Measurements from ENCODE around the gene SLC25A30.

SLC25A30 gene

GRCh38 chr13:45416516-45417128 lies 1.6 kb downstream of the SLC25A30 start:
- H4K91ac ChIP-seq (ENCODE audit: low read depth, low read length), result no peak overlapping the region
- no peak overlapping the region for H3K27ac ChIP-seq (ENCODE audit: low read depth, low read length)
- H2AK5ac ChIP-seq (ENCODE audit: low read length), result no peak overlapping the region
- WGBS (ENCODE audit: extremely low coverage, insufficient coverage, insufficient read length), result no CpG with 5 or more reads among the region's 10 CpGs
- DNase-seq, result no peak
- H3K14ac ChIP-seq (ENCODE audit: low read length), result no peak overlapping the region
- H2AFZ ChIP-seq (ENCODE audit: insufficient read depth, low read length, poor library complexity), result no peak overlapping the region
- no peak overlapping the region for H3K18ac ChIP-seq (ENCODE audit: low read length)
- H3K4me1 ChIP-seq (ENCODE audit: control insufficient read depth in 1 of 2, insufficient read depth in 2 of 2, low read length in 2 of 2), result peaks cover 0 to 3% of the 10 kb centered on the region in 2 experiments
- H3K79me2 ChIP-seq (ENCODE audit: control insufficient read depth, insufficient read depth, low read length, poor library complexity), result peaks cover 5% of the 10 kb centered on the region
- no peaks in the 10 kb centered on the region for H3K36me3 ChIP-seq (ENCODE audit: control insufficient read depth in 1 of 2, insufficient read depth in 2 of 2, low read length in 2 of 2)
- H3K9me3 ChIP-seq (ENCODE audit: insufficient read depth, low read depth, low read length), result no peaks in the 10 kb centered on the region
- H3K4me3 ChIP-seq (ENCODE audit: low read depth, low read length), result no peak overlapping the region
- H2BK5ac ChIP-seq (ENCODE audit: low read depth, low read length, poor library complexity), result no peak overlapping the region
- H4K12ac ChIP-seq (ENCODE audit: low read depth, low read length), result no peak overlapping the region
- no peaks in the 10 kb centered on the region for H3K27me3 ChIP-seq (ENCODE audit: insufficient read depth, low read length)
- no peak overlapping the region for H3K4me2 ChIP-seq (ENCODE audit: low read length)
- H3K9ac ChIP-seq (ENCODE audit: low read length), result no peak overlapping the region
- H2BK12ac ChIP-seq (ENCODE audit: low read length), result no peak overlapping the region
- no peak overlapping the region for H3K23ac ChIP-seq (ENCODE audit: low read length)
- no peak overlapping the region for H3K4ac ChIP-seq (ENCODE audit: low read depth, low read length)
- no peak overlapping the region for H2BK120ac ChIP-seq (ENCODE audit: insufficient read depth, low read length, poor library complexity)
- no peak overlapping the region for H4K8ac ChIP-seq (ENCODE audit: low read depth, low read length)
- peaks cover 4% of the 10 kb centered on the region for H3K79me1 ChIP-seq (ENCODE audit: low read length)

GRCh38 chr13:45415112-45415511 lies 3.1 kb downstream of the SLC25A30 start:
- no peak for DNase-seq
- H4K8ac ChIP-seq (ENCODE audit: low read depth, low read length), result no peak overlapping the region
- H2BK5ac ChIP-seq (ENCODE audit: low read depth, low read length, poor library complexity), result no peak overlapping the region
- no peak overlapping the region for H3K14ac ChIP-seq (ENCODE audit: low read length)
- H2BK12ac ChIP-seq (ENCODE audit: low read length), result no peak overlapping the region
- H3K4me3 ChIP-seq (ENCODE audit: low read depth, low read length), result no peak overlapping the region
- H3K27me3 ChIP-seq (ENCODE audit: insufficient read depth, low read length), result no peaks in the 10 kb centered on the region
- H4K12ac ChIP-seq (ENCODE audit: low read depth, low read length), result no peak overlapping the region
- H3K18ac ChIP-seq (ENCODE audit: low read length), result no peak overlapping the region
- no peaks in the 10 kb centered on the region for H3K36me3 ChIP-seq (ENCODE audit: control insufficient read depth in 1 of 2, insufficient read depth in 2 of 2, low read length in 2 of 2)
- WGBS (ENCODE audit: extremely low coverage, insufficient coverage, insufficient read length), result no CpG with 5 or more reads among the region's 1 CpG
- peaks cover 4% of the 10 kb centered on the region for H3K79me1 ChIP-seq (ENCODE audit: low read length)
- no peak overlapping the region for H3K4ac ChIP-seq (ENCODE audit: low read depth, low read length)
- no peak overlapping the region for H2BK120ac ChIP-seq (ENCODE audit: insufficient read depth, low read length, poor library complexity)
- peaks cover 2 to 3% of the 10 kb centered on the region in 2 experiments for H3K4me1 ChIP-seq (ENCODE audit: control insufficient read depth in 1 of 2, insufficient read depth in 2 of 2, low read length in 2 of 2)
- H3K79me2 ChIP-seq (ENCODE audit: control insufficient read depth, insufficient read depth, low read length, poor library complexity), result peaks cover 5% of the 10 kb centered on the region
- H2AFZ ChIP-seq (ENCODE audit: insufficient read depth, low read length, poor library complexity), result no peak overlapping the region
- no peak overlapping the region for H3K23ac ChIP-seq (ENCODE audit: low read length)
- H3K4me2 ChIP-seq (ENCODE audit: low read length), result peak overlapping the region; percentile 22
- H3K9me3 ChIP-seq (ENCODE audit: insufficient read depth, low read depth, low read length), result no peaks in the 10 kb centered on the region
- no peak overlapping the region for H2AK5ac ChIP-seq (ENCODE audit: low read length)
- no peak overlapping the region for H3K9ac ChIP-seq (ENCODE audit: low read length)
- no peak overlapping the region for H3K27ac ChIP-seq (ENCODE audit: low read depth, low read length)
- H4K91ac ChIP-seq (ENCODE audit: low read depth, low read length), result no peak overlapping the region

- Histone ChIP-seq H3K36me3 (ENCODE audit: control insufficient read depth in 1 of 2, insufficient read depth in 2 of 2, low read length in 2 of 2) (peaks cover 0 to 2% of the 10 kb centered on the region in 2 experiments), H2BK12ac (ENCODE audit: low read length) (no peak overlapping the region), H3K27me3 (ENCODE audit: insufficient read depth, low read length) (no peaks in the 10 kb centered on the region), H3K9ac (ENCODE audit: low read length) (no peak overlapping the region), H4K8ac (ENCODE audit: low read depth, low read length) (no peak overlapping the region), H2BK5ac (ENCODE audit: low read depth, low read length, poor library complexity) (no peak overlapping the region), H3K79me2 (ENCODE audit: control insufficient read depth, insufficient read depth, low read length, poor library complexity) (peaks cover 5% of the 10 kb centered on the region), H3K4me3 (ENCODE audit: low read depth, low read length) (no peak overlapping the region), H2BK120ac (ENCODE audit: insufficient read depth, low read length, poor library complexity) (no peak overlapping the region), H3K9me3 (ENCODE audit: insufficient read depth, low read depth, low read length) (no peaks in the 10 kb centered on the region), H3K79me1 (ENCODE audit: low read length) (peaks cover 4% of the 10 kb centered on the region), H3K4ac (ENCODE audit: low read depth, low read length) (no peak overlapping the region), H3K27ac (ENCODE audit: low read depth, low read length) (no peak overlapping the region), H3K23ac (ENCODE audit: low read length) (no peak overlapping the region), H4K12ac (ENCODE audit: low read depth, low read length) (no peak overlapping the region), H2AFZ (ENCODE audit: insufficient read depth, low read length, poor library complexity) (no peak overlapping the region), H3K18ac (ENCODE audit: low read length) (no peak overlapping the region), H2AK5ac (ENCODE audit: low read length) (no peak overlapping the region), H4K91ac (ENCODE audit: low read depth, low read length) (no peak overlapping the region), H3K14ac (ENCODE audit: low read length) (no peak overlapping the region), H3K4me2 (ENCODE audit: low read length) (no peak overlapping the region), H3K4me1 (ENCODE audit: control insufficient read depth in 1 of 2, insufficient read depth in 2 of 2, low read length in 2 of 2) (peaks cover 2 to 3% of the 10 kb centered on the region in 2 experiments)
- no peak for DNase-seq
- no CpG with 5 or more reads among the region's 4 CpGs for WGBS (ENCODE audit: extremely low coverage, insufficient coverage, insufficient read length)
Measured at GRCh38 chr13:45413826-45414307, 4.3 kb downstream of the SLC25A30 start.

- no peak overlapping the region for H2AFZ ChIP-seq (ENCODE audit: insufficient read depth, low read length, poor library complexity)
- H4K8ac ChIP-seq (ENCODE audit: low read depth, low read length), result no peak overlapping the region
- no peak overlapping the region for H3K23ac ChIP-seq (ENCODE audit: low read length)
- H3K79me2 ChIP-seq (ENCODE audit: control insufficient read depth, insufficient read depth, low read length, poor library complexity), result no peaks in the 10 kb centered on the region
- peaks cover 2 to 3% of the 10 kb centered on the region in 2 experiments for H3K4me1 ChIP-seq (ENCODE audit: control insufficient read depth in 1 of 2, insufficient read depth in 2 of 2, low read length in 2 of 2)
- no peak overlapping the region for H4K12ac ChIP-seq (ENCODE audit: low read depth, low read length)
- H2BK12ac ChIP-seq (ENCODE audit: low read length), result peak overlapping the region; percentile 52
- H3K79me1 ChIP-seq (ENCODE audit: low read length), result no peaks in the 10 kb centered on the region
- no peaks in the 10 kb centered on the region for H3K9me3 ChIP-seq (ENCODE audit: insufficient read depth, low read depth, low read length)
- H3K4me2 ChIP-seq (ENCODE audit: low read length), result no peak overlapping the region
- H3K14ac ChIP-seq (ENCODE audit: low read length), result no peak overlapping the region
- no peaks in the 10 kb centered on the region for H3K27me3 ChIP-seq (ENCODE audit: insufficient read depth, low read length)
- H3K27ac ChIP-seq (ENCODE audit: low read depth, low read length), result no peak overlapping the region
- no peak overlapping the region for H3K18ac ChIP-seq (ENCODE audit: low read length)
- H3K4ac ChIP-seq (ENCODE audit: low read depth, low read length), result no peak overlapping the region
- no peak overlapping the region for H3K9ac ChIP-seq (ENCODE audit: low read length)
- no peak for DNase-seq
- no peak overlapping the region for H4K91ac ChIP-seq (ENCODE audit: low read depth, low read length)
- no peak overlapping the region for H2AK5ac ChIP-seq (ENCODE audit: low read length)
- no peak overlapping the region for H3K4me3 ChIP-seq (ENCODE audit: low read depth, low read length)
- H2BK5ac ChIP-seq (ENCODE audit: low read depth, low read length, poor library complexity), result no peak overlapping the region
- no CpG with 5 or more reads among the region's 4 CpGs for WGBS (ENCODE audit: extremely low coverage, insufficient coverage, insufficient read length)
- no peak overlapping the region for H2BK120ac ChIP-seq (ENCODE audit: insufficient read depth, low read length, poor library complexity)
- peaks cover 2% of the 10 kb centered on the region in 2 experiments for H3K36me3 ChIP-seq (ENCODE audit: control insufficient read depth in 1 of 2, insufficient read depth in 2 of 2, low read length in 2 of 2)
Measured at GRCh38 chr13:45412274-45413049, 5.7 kb downstream of the SLC25A30 start.

All from trophoblast cell (in vitro differentiated cells and primary cell).